Measurements from ENCODE around the gene PPP6R2. TPM values are rescaled to one million over a fixed set of nuclear protein-coding genes. Genes with fewer than 3 reads are reported as not detected.

Gene PPP6R2
- total RNA-seq, 1 experiment from 2014 or later, result 42.6 TPM

DNA sequence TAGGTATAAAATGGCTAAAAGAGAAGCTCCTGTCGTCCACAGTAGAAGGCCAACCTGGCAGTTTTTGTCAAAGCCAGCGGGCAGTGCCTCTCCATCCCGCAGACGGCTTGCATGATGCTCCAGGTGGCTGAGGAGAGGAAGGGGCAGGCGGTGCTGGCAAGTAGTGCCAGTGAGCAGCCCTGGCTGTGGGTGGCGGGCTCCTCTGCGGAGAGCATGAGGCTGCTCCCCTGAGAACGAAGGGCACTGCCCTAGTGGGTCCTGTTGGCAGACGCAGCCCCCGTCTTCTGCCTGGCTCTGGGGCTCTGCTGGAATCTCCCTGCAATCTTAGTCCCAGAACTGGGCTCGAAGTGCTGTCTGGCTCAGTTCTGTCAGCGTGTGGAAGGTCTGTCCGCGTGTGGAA is 80.8 kb downstream of the PPP6R2 start:
- no peak overlapping the region for H3T11ph ChIP-seq (ENCODE audit: low read length)
- H4K20me1 ChIP-seq (ENCODE audit: control insufficient read depth, insufficient read depth, insufficient read length), result no peaks in the 10 kb centered on the region
- no peak for DNase-seq
- no peak overlapping the region for H2BK5ac ChIP-seq (ENCODE audit: insufficient read length, low read length)
- no peak overlapping the region for H2BK12ac ChIP-seq (ENCODE audit: insufficient read length, low read depth, low read length)
- no peak overlapping the region for H3K23ac ChIP-seq (ENCODE audit: insufficient read length, low read depth, low read length)
- no peak overlapping the region for H2AK5ac ChIP-seq (ENCODE audit: insufficient read length, low read length)
- H2BK15ac ChIP-seq (ENCODE audit: low read depth, low read length), result no peak overlapping the region
- no peak overlapping the region for H4K8ac ChIP-seq (replicated peaks; ENCODE audit: insufficient read length, low read depth, low read length)
- Mint-ChIP-seq H3K4me1 (no peaks in the 10 kb centered on the region), H3K27ac (no peak overlapping the region), H3K36me3 (ENCODE audit: insufficient read depth in 1 of 3, low read depth in 3 of 3) (peaks cover 32 to 78% (median 75%) of the 10 kb centered on the region in 3 experiments; a peak in 6 of 7 replicates), H3K4me3 (no peak overlapping the region), H3K27me3 (ENCODE audit: low read depth) (no peaks in the 10 kb centered on the region), H3K9me3 (peaks cover 0 to 2% of the 10 kb centered on the region in 2 experiments; a peak in 1 of 5 replicates)
- H3K79me2 ChIP-seq (ENCODE audit: insufficient read depth, low read length), result no peaks in the 10 kb centered on the region
- no CpG with 5 or more reads among the region's 14 CpGs for WGBS (ENCODE audit: extremely low coverage, insufficient read length, low lambda C conversion rate)
- H3K27me3 ChIP-seq (ENCODE audit: insufficient read depth, low read length), result no peaks in the 10 kb centered on the region
- H3K56ac ChIP-seq (ENCODE audit: insufficient read length, low read depth, low read length), result no peak overlapping the region
- no peaks in the 10 kb centered on the region for H3K9me3 ChIP-seq (ENCODE audit: control insufficient read depth, low read depth, low read length)
- H3K18ac ChIP-seq (ENCODE audit: insufficient read length, low read depth, low read length), result no peak overlapping the region
- H3K23me2 ChIP-seq (ENCODE audit: insufficient read length, low read depth, low read length, poor library complexity, severe bottlenecking), result no peaks in the 10 kb centered on the region
- H3K9ac ChIP-seq (ENCODE audit: extremely low read depth, insufficient read length, low read length), result no peak overlapping the region
- no peak overlapping the region for H3K14ac ChIP-seq (ENCODE audit: insufficient read depth, low read length)
- no peak overlapping the region for H4K91ac ChIP-seq (ENCODE audit: insufficient read length, low read depth, low read length)
- no peak overlapping the region for H4K5ac ChIP-seq (ENCODE audit: insufficient read length, low read depth, low read length)
- H3K4ac ChIP-seq (ENCODE audit: low read depth, low read length), result no peak overlapping the region
- no peak overlapping the region for H3K4me2 ChIP-seq (ENCODE audit: insufficient read depth, insufficient read length, low read length)
- H3K4me1 ChIP-seq (ENCODE audit: insufficient read depth, low read length), result no peaks in the 10 kb centered on the region
- no peaks in the 10 kb centered on the region for H3K79me1 ChIP-seq (ENCODE audit: insufficient read depth, low read depth, low read length, poor library complexity, severe bottlenecking)
- no peak overlapping the region for H2AFZ ChIP-seq (ENCODE audit: low read length)
- no peak overlapping the region for H2BK20ac ChIP-seq (ENCODE audit: low read depth, low read length, poor library complexity, severe bottlenecking)
- no peak overlapping the region for H2BK120ac ChIP-seq (ENCODE audit: low read depth, low read length, poor library complexity, severe bottlenecking)
- TF ChIP-seq, protein P1, sequence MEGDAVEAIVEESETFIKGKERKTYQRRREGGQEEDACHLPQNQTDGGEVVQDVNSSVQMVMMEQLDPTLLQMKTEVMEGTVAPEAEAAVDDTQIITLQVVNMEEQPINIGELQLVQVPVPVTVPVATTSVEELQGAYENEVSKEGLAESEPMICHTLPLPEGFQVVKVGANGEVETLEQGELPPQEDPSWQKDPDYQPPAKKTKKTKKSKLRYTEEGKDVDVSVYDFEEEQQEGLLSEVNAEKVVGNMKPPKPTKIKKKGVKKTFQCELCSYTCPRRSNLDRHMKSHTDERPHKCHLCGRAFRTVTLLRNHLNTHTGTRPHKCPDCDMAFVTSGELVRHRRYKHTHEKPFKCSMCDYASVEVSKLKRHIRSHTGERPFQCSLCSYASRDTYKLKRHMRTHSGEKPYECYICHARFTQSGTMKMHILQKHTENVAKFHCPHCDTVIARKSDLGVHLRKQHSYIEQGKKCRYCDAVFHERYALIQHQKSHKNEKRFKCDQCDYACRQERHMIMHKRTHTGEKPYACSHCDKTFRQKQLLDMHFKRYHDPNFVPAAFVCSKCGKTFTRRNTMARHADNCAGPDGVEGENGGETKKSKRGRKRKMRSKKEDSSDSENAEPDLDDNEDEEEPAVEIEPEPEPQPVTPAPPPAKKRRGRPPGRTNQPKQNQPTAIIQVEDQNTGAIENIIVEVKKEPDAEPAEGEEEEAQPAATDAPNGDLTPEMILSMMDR (conservative IDR thresholded peaks at IDR 0.05), result no peak
- no peak overlapping the region for H3K27ac ChIP-seq (ENCODE audit: insufficient read length, low read depth, low read length)

Data from H9 (cell line).